ENCODE measurements around the gene FHOD3.
A peak's percentile ranks its signal among the peaks of the same experiment; 100 is the strongest.

The FHOD3 gene

GRCh38 chr18:36660311-36660710 lies 362.8 kb downstream of the FHOD3 start:
- DNase-seq (ENCODE audit: low read depth in 2 of 2) = no peak

GRCh38 chr18:36661999-36662398 lies 364.5 kb downstream of the FHOD3 start:
- DNase-seq (ENCODE audit: low read depth in 2 of 2) = no peak

GRCh38 chr18:36663312-36663711 lies 365.8 kb downstream of the FHOD3 start:
- DNase-seq (ENCODE audit: low read depth in 2 of 2) = no peak

- DNase-seq (ENCODE audit: low read depth in 2 of 2) = no peak
These were observed 368.4 kb downstream of the FHOD3 start for GRCh38 chr18:36665952-36666351.

GRCh38 chr18:36667811-36668210 lies 370.3 kb downstream of the FHOD3 start:
- DNase-seq (ENCODE audit: low read depth in 2 of 2) = no peak

GRCh38 chr18:36668349-36668748 lies 370.8 kb downstream of the FHOD3 start:
- DNase-seq (ENCODE audit: low read depth in 2 of 2) = no peak

- DNase-seq (ENCODE audit: low read depth in 2 of 2) = no peak
These were observed 375.2 kb downstream of the FHOD3 start for GRCh38 chr18:36672437-36673344.

GRCh38 chr18:36673452-36673851 lies 375.9 kb downstream of the FHOD3 start:
- DNase-seq (ENCODE audit: low read depth in 2 of 2) = no peak

GRCh38 chr18:36675076-36675475 lies 377.6 kb downstream of the FHOD3 start:
- no peak for DNase-seq (ENCODE audit: low read depth in 2 of 2)

- no peak for DNase-seq (ENCODE audit: low read depth in 2 of 2)
These were observed 378.0 kb downstream of the FHOD3 start for GRCh38 chr18:36675542-36675941.

- DNase-seq (ENCODE audit: low read depth in 2 of 2) = no peak
These were observed 379.1 kb downstream of the FHOD3 start for GRCh38 chr18:36676629-36677028.

- no peak for DNase-seq (ENCODE audit: low read depth in 2 of 2)
These were observed 382.5 kb downstream of the FHOD3 start for GRCh38 chr18:36680042-36680441.

- no peak for DNase-seq (ENCODE audit: low read depth in 2 of 2)
These were observed 388.1 kb downstream of the FHOD3 start for GRCh38 chr18:36685580-36685979.

- DNase-seq (ENCODE audit: low read depth in 2 of 2) = peak; percentile 13 to 30
These were observed 390.8 kb downstream of the FHOD3 start for GRCh38 chr18:36688020-36688965.

GRCh38 chr18:36692371-36692770 lies 394.9 kb downstream of the FHOD3 start:
- no peak for DNase-seq (ENCODE audit: low read depth in 2 of 2)

GRCh38 chr18:36692921-36693332 lies 395.4 kb downstream of the FHOD3 start:
- DNase-seq (ENCODE audit: low read depth in 2 of 2) = no peak

- DNase-seq (ENCODE audit: low read depth in 2 of 2) = no peak
These were observed 396.6 kb downstream of the FHOD3 start for GRCh38 chr18:36693931-36694620.

- DNase-seq (ENCODE audit: low read depth in 2 of 2) = no peak
These were observed 398.3 kb downstream of the FHOD3 start for GRCh38 chr18:36695806-36696205.

- DNase-seq (ENCODE audit: low read depth in 2 of 2) = no peak
These were observed 400.4 kb downstream of the FHOD3 start for GRCh38 chr18:36697905-36698304.

- DNase-seq (ENCODE audit: low read depth in 2 of 2) = no peak
These were observed 403.4 kb downstream of the FHOD3 start for GRCh38 chr18:36700955-36701354.

- DNase-seq (ENCODE audit: low read depth in 2 of 2) = no peak
These were observed 405.0 kb downstream of the FHOD3 start for GRCh38 chr18:36702401-36703013.

Data from stimulated activated CD4-positive, alpha-beta T cell treated with anti-CD3 and anti-CD28 coated beads, Interleukin-15, amount 100 ng/mL, for 48 hours (primary cell).